NCI-H226 (cell line): ENCODE data around the gene NLRP8.
"Not testable (repeated sequence)": the region's sequence is repeated elsewhere in the genome, so short reads cannot be mapped to it uniquely, and the experiment has no call there.

Source experiments
- DNase-seq: peaks from one replicate; pipeline ENCODE4 v3.0.0-alpha.2; 2015

The NLRP8 gene

DNA sequence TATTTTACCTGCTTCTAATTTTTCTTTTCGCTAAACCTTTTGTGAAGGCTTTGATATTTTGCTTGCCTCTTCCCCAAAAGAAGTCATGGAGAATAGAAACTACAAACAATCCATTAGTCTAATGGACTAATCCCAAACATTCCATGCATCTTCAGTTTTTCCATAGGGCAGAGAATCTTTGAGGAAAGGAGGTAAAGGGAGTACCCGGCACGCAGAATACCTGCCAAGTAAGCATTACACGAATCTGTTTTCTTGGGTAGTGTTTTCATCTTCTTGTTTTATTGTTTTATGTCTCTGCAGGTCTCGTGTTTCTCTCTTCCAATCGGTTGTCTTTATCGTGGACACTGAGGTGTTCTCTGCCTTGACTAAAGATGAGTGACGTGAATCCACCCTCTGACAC, at the start of gene NLRP8:
Gene NLRP8 (plus strand): TSS at position 301 of the 400 bp plus-strand sequence.
- DNase-seq, result no peak

DNA sequence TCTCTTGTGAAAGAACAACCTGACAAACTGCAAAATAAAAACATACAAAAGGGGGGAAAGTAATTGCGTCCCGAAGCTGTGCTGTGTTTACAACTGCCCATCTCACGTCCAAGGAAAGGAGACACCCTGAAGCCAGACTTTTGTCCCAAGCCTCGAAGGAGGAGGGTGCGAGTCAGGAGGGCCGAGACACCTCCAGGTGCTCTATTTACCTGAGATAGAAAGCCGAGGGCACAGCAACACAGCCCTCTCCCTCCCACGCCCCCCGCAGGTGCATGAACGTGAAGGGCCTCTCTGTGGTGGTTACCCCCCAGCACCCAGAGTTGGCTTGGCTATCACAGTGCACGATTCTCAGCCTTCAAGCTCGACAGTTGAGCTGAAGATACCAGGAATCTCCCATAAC, 48.7 kb upstream of the NLRP8 start:
- DNase-seq, result no peak

DNA sequence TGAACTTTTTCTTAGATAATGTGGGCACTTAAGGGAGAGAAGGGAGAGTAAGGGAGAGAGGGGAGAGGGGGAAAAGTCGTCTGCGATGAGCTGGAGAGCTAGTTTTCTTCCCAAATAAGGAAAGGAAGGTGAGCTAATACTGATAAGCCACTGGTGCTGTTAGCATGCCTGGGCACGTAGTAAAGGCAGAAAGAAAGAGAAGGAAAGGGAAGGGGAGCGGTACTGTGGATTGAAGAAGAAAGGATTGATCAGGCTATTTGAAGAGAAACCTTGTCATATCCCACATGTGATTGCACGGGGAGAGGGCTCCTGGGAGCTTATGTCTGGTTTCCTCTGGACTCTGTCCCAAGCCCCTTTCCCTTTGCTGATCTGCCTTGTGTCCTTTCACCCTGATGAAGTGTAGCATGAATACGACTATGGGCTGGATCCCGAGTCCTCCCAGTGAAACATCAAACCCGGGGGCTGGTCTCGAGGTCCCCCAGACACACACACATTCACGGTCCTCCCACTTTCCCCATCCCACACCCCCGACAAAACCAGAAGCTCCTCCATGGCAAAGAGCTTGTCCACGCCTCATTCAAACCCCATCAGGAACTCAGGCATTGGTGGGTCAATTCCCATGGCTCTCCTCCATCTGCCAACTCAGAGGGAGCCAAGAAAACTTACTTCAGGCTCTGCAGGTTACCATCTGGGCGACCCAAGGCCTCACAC, 46.1 kb upstream of the NLRP8 start:
- DNase-seq, result no peak

DNA sequence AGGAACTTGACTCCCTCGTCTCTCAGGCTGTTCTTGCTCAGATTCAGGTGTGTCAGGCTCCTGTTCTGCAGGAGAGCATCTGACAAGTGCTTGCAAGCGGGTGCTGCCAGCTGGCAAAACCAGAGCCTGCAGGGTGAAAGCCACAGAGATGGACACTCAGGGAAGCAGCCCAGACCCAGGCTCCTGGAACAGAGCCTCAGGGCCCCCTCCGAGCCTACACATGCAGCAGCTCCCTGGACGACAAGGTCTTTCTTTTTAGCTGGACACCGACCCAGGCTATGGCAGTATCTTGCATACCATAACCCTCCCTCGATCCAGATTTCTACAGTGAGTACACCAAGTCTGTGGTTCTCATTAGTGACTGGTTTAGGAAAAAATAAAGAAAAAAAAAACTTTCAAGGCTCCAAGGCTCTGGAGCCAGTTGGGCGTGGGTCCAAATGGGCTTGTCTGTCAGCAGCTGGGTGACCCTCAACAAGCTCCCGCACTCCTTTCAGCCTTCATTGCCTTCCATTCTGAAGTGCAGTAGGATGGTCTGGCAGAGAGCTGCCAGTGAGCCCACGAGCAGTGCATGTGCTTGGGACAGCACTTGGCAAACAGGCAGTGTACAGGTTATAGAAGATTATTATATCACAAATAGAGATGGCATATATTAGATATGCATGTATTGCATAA, 45.4 kb upstream of the NLRP8 start:
- DNase-seq, result no peak

DNA sequence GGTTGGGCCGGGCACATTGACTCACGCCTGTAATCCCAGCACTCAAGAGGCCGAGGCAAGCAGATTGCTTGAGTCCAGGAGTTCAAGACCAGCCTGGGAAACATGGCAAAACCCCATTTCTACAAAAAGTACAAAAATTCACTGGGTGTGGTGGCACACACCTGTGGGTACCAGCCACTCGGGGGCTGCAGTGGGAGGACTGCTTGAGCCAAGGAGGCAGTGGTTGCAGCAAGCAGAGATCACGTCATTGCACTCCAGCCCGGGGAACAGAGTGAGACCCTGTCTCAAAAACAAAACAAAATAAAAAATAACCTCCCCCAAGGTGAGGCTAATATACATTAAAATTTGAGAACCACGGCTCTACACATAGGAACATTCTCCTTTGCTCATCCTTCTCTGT, 40.3 kb upstream of the NLRP8 start:
- no peak for DNase-seq

DNA sequence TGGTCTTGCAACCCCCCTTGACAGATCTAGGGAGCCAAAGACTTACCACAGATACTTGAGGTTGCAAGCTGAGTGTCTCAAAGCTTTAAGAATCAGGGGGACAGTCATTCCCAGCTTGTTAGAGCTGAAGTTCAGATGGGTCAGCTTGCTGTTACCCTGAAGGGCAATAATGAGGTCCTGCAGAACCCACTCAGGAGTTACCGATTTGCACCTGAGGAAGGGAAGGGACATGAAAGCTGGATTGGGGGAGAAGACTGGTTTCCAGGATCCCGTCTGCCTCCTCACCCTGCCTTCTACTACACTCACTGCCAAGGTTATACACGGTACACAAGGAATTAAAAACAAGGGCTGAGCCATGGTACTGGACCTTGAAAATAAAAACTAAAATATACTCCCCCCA, 39.9 kb upstream of the NLRP8 start:
- DNase-seq, result no peak

DNA sequence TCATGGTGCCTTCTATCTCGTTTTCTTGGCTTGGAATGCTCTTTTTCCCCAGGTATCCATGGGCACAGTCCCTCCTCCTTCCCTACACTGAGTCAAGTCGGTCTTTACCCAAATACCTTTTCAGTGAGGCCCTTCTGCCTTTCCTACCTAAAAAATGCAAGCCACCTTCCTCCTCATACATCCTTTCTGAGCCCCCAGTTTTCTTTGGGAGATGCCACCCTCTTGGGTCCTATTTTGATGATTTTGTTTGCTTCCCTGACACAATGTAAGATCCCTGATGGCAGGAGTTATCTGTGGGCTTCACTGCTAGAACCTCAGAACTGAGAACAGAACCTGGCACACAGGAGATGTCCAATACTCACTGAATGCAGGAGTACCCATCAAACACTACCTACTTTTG, 37.8 kb upstream of the NLRP8 start:
- DNase-seq, result no peak

DNA sequence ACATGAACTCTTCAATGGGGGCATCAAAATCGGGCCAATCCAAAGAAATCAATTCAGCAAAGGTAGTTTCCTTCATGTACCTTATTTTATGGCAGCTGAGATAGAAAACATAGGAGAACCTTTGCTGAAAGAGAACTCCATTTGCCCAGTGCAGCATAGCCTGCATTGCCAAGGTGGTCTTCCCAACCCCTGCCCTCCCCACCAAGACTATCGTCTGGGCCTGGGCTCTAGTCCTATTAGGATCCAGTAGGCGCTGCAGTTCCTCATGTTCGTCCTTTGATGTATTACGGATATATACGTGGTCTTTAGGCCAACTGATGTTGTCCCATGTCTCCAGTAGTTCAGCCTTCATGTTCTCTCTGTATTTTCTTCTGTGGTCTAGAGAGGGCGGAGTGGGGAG, 34.7 kb upstream of the NLRP8 start:
- no peak for DNase-seq

DNA sequence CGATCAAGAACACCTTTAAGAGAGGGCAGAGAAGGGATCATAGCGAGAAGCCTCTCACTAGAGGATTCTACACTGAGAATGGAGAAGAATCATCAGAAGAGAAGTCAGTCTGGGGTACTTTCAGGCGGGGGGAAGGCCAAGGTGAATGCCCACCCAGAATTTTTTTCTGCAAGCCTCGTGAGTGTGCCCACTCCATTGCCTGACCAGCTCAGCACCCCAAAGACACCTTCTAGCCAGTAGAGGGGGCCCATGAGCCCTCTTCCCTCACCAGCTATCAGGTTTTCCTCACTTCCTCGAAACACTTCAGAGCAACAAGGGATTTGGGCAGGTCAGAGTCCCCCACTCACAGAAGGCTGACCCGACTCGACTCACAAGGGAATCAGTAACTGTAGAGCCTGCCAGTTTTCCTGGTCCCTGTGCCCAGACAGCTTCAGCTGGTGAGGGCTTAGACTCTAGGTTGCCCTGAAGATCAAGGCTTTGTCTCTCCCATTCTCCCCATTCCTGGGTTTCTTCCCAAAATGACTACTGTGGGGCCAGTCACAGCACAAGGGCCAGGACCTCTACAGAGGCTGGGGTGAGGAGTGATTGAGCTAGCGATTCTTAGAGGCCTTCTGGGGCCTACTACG, 33.9 kb upstream of the NLRP8 start:
- DNase-seq, result peak; percentile 8

DNA sequence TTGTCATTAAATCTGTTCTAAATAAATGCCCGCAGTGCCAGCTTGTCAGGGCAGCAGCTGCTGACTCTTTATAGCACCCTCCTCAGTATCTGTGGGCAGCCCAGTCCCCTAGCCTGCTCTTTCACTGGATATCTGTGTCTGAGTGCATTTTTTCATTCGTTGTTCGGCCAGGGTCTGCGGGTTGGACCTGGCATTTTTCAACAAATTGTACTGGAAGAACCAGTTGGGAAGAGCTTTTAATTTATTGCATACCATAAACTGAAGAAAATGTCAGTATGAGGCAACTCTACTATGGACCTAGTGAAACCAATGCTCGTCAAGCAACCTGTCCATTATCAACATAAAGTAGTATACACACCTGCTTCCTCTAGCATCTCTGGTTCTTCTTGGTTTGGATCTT, 24.1 kb upstream of the NLRP8 start:
- no peak for DNase-seq

DNA sequence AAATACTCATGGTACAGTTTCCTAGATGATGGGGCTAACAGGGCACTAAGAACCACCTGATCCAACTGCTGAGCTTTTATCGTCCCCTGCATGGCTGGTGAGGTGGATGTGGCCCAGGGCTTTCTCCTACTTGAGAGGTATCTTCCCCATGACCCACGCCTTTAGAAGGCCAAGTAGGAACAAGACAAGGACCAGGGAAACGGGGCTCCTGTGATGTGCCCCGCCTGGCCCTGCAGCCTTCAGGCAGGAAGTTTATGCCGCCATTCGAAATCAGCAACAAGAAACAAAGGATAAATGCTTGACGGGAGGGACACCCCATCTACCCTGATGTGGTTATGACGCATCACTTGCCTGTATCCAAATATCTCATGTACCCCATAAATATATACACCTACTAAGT, 19.6 kb upstream of the NLRP8 start:
- DNase-seq, result no peak

DNA sequence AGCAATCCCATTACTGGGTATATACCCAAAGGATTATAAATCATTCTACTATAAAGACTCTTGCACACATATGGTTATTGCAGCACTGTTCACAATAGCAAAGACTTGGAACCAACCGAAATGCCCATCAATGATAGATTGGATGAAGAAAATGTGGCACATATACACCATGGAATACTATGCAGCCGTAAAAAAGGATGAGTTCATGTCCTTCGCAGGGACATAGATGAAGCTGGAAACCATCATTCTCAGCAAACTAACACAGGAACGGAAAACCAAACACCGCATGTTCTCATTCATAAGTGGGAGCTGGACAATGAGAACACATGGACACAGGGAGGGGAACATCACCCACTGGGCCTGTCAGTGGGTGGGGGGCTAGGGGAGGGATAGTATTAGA, 18.4 kb upstream of the NLRP8 start:
- DNase-seq, result not testable (repeated sequence)

DNA sequence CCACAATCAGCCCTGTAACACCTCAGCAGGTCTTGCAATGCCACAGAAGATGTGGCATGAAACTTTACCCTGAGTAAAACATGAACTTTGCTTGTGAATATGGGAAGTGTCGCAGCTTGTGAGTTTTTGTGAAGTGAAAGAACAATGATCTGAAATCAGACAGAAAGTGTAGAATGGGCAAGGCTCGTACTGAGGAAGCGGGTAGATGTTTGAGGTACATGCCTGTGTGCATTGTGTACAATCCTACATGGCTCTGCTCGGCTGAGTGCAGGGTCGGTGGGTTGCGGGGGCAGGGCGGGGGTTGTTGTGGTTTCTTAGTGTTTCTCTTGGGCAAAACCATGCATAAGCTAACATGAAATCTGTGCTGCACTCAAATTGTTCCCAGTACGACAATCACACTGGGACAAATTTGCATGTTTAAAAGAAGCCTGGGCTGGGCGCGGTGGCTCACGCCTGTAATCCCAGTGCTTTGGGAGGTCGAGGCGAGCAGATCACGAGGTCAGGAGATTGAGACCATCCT, 16.6 kb upstream of the NLRP8 start:
- no peak for DNase-seq

DNA sequence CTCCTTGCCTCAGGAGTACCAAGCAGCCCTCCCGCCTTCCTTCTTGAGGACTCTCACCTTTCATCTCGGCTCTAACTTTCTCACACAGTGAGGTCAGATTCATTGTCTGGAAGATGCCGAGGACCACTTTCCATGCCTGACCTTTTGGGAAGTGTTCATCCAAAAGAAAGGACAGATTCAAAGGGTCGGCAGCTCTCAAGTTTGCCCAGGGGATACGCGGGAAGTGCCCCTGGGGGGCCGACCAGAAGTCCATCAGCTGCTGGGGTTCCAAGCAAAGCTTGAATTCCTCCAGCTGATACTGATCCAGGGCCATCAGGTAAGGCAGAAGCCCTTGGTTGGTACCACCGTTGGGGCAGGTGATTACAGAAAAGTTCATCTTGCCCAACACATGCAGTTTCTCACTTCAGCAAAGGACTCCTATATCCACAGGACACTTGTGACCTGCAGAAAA, 15.7 kb upstream of the NLRP8 start, which contains the start of gene NLRP13:
Gene NLRP13 (minus strand): TSS at position 401 of the 451 bp plus-strand sequence. CDS start 25 bp downstream, at position 376.
- DNase-seq, result no peak

DNA sequence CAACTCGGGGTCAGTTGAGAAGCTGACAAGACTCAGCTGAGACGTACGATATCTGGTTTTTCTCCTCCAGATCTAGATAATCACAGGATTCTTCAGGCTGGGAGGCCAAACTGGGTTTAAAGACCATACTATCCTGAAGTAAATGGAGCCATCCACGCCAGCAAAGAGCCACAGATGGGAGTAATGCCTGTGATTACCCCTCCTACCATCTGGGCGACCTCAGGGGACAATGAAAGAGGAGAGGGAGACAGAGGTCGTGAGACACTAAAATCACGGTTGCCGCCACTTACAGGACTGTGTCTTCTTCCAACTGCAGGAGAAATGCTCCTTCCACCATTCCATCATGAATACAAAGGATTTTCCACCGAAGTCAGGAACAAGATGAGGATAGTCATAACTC, 12.4 kb upstream of the NLRP8 start:
- no peak for DNase-seq

DNA sequence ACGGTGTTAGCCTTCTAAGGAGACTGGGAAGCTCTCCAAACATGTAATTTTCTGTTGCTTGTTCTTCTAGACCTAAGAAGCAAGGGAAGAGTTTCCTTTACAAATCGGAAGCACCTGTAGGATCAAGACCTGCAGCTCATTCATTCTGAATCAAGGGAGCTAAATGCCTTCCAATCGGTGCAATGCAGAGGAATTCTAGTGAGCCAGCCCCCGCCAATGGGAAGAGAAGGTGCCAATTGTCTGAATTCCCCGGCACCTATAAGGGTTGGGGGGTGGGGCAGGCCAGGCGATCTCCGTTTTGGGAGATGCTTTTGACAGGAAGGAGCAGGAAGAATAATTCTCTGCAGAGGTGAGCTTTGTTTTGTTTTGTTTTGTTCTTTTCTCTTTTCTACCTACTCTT, 8.4 kb upstream of the NLRP8 start:
- DNase-seq, result no peak

DNA sequence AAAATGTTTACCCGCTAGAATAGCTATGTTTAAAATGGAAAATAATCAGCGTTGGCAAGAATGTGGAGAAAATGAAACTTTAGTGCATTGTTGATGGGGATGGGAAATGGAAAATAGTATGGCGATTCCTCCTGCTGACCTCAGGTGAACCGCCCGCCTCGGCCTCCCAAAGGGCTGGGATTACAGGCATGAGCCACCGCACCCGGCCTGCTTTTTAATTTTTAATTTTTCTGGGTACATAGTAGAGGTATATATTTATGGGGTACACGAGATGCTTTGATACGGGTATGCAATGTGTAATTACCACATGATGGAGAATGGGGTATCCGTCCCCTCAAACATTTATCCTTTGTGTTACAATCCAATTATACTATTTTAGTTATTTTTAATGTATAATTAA, 7.3 kb upstream of the NLRP8 start:
- no peak for DNase-seq

DNA sequence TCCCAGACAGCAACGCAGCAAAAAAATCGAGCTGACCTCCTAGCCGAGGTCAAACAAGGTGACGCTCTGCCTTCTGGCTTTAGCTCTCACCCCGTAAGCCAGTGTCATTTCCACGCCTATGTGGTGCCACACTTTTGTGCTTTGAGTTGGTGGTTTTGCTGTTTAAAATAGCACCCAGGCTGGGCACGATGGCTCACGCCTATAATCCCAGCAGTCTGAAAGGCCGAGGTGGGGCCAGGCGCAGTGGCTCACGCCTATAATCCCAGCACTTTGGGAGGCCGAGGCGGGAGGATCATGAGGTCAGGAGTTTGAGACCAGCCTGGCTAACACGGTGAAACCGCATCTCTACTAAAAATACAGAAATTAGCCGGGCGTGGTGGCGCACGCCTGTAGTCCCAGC, 2.9 kb downstream of the NLRP8 start:
- DNase-seq, result not testable (repeated sequence)

DNA sequence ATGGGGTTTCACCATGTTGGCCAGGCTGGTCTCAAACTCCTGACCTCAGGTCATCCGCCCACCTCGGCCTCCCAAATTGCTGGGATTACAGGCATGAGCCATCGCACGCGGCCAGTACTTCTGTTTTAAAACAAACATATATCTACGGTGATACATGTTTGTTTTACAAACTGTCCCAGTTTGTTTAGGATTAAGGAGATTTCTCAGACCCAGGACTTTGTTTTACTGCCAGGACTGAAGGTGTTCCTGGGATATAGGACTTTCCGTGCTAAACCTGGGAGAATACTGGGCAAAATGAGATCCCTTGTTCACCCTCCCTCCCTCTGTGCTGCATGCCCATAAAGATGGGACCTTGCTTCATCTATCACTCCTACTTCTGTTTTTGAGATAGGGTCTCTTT, 8.8 kb downstream of the NLRP8 start:
- no peak for DNase-seq

DNA sequence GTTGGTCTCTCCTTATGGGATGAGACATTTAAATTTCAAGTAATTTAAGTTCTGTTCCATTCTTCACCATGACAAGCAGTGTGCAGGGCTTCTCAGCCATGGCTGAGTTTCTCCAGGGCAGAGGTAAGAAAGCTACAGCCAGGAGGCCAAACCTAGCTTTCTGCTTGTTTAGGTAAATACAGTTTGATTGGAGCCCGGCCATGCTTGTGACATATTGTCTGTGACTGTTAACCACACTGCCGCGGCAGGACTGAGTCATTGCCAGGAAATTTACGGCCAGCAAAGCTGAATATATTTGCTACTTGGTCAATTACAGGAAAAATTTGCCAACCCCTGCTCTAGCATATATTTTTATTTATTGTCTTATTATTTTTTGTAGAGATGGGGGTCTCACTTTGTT, 10.7 kb downstream of the NLRP8 start:
- DNase-seq, result no peak

DNA sequence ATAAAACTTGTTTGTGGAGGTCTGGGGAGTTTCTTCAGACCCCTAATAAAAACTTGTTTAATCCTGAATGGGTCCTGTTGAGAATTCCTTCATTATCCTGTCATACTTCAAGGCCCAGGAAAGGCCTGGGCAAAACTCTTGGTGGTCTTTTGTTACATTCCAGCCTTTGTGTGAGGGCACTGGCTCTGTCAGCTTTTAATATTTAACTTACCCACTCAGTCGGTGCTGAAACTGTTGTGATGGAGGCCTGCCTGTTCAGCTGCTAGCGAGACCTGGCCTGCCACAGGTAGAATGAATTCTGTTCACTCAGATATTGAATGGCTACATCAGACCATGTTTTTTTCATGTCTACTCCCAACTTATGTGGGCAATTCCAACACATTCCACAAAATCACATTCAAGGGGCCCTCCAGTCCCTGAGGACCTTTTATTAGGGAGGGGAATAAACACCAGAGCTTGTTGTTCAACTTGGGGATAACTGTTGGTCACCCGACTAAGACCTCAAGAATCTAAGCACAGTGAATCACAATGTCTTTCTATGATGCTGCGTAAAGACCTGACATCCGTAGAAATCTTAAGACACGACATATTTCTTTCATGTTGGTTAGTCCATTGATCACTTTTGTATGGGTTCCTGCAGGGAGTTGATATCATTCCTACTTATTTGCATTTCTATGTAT, 12.5 kb downstream of the NLRP8 start:
- no peak for DNase-seq

DNA sequence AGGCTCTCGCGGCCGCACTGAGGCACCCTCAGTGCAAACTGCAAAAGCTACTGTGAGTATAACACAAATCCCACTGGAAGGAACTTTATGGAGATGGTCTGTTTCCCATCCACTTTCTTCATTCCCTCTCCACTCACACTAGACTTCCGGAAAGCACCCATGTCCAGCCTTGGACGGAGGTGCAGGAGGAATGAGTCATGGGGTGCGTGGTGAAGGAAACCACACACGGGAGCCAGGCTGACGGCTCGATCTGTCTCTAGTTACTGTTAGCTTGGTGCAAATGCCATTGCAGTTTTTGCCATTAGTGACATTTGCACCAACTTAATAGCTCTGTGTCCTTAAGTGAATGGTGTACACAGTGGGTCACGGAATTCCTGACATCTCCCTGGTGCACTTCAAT, 14.6 kb downstream of the NLRP8 start:
- no peak for DNase-seq

DNA sequence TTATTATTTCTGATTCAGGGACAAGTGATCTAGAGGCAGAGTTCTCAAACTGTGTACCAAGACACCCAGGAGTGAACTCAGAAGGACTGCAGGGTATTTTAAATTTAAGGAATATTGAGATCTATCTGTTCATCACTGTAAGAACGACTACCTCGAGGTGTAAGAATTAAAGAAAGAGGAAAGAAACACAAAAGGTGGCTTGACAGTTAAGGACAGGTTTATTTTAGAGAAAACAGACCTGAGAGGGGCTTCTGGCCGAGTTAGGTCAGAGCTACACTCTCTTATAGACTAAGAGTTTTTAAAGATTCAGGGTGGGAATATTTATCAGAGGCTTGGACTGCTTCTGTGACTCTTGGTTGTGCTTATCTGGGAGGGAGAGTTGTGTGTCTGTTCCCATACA, 26.4 kb downstream of the NLRP8 start:
- no peak for DNase-seq
